Femur (tissue), 1 donor: Measurements from ENCODE around the gene PNLIP.

ENCODE experiments used
- DNase-seq: peaks from one replicate; pipeline ENCODE4 v3.0.0-alpha.2; 2017

The PNLIP gene

GRCh38 chr10:116587878-116588591 is 42.3 kb downstream of the PNLIP start:
- DNase-seq, result no peak

- DNase-seq, result no peak
Observed at GRCh38 chr10:116588995-116589394, 43.3 kb downstream of the PNLIP start.

DNA sequence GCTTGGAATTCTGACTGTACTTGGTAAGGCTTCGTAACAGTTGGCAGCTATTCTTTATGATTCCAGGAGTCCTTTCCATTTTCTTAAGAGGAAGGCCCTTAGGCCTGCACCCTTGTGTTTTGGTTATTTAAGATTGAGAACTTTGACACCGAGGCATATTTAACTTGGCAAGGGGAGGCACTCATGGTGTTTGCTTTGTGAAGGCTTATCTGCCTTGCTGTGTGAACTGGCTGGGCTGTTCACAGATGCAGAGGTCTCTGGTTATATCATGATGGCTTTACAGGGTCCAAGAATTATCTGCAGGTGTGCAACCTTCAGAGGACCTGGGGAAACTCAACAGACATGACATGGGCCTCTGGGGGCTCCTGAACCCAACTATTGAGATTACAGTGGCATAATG is 44.2 kb downstream of the PNLIP start:
- no peak for DNase-seq

- DNase-seq, result no peak
Observed at GRCh38 chr10:116590590-116591444, 45.1 kb downstream of the PNLIP start, which contains the start of gene PNLIPRP1. PNLIPRP1 (plus strand) TSS chr10:116590959; CDS start chr10:116591130, 171 bp downstream.

DNA sequence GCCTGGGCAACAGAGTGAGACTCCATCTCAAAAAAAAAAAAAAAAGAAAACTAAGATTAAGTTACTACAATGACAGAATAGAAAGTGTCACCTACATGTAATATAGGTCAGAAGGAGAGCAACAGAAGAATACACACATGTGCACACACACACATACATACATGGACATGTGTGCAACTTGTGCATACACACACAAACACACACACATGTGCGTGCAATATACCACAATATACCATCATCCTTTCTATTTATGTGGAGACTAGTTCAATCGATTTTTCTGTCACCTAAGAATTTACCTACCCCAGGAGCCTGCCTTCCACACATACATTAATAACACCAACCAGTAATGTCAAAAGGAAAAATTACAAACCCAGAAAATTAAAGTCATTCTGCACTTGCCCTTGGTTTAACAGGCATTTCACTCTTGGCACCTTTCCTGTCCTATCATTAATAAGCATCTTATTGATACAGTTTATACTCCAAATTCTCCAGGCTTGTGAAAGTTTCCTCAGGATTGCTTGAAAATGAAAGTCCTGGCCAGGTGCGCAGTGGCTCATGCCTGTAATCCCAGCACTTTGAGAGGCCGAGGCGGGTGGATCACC is 47.5 kb downstream of the PNLIP start:
- no peak for DNase-seq

- DNase-seq, result no peak
Observed at GRCh38 chr10:116594525-116595035, 48.8 kb downstream of the PNLIP start.

GRCh38 chr10:116596062-116596461 is 50.3 kb downstream of the PNLIP start:
- DNase-seq, result no peak

DNA sequence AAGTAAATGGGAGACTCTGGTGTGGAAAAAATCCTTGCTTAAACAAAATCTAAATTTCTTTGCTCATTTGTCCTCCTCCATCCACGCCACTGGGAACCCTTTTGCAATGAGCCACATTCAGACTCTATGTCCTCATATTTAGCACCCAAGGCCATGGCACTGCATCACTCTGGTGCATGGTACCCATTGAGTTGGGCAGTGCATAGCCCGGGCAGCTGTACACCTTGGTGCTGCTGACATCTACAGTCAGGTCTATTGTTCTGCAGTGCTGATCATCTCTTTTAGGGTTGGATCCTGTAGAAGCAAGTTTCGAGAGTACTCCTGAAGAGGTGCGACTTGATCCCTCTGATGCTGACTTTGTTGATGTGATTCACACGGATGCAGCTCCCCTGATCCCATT is 51.8 kb downstream of the PNLIP start:
- no peak for DNase-seq

DNA sequence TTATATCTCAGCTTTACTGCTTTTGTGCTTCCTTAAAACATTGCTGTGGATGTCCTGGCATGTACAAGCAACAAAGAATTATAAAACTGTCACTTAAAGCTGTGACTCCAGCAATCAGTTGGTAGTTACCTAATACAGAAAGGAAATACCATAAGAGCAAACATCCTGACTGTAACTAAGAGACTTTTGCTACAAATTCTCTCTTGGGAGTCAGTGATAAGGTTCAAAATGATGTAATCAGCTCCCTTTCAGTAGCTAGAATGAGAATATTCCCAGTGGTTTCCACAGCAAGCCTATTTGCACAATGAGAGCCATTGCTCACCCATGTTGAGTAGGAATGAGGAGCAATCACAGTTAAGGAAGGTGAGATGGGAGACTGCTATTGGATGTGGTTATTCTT is 52.6 kb downstream of the PNLIP start:
- DNase-seq, result no peak

GRCh38 chr10:116599991-116600390 is 54.3 kb downstream of the PNLIP start:
- DNase-seq, result no peak

- DNase-seq, result no peak
Observed at GRCh38 chr10:116602648-116603400, 57.1 kb downstream of the PNLIP start.

DNA sequence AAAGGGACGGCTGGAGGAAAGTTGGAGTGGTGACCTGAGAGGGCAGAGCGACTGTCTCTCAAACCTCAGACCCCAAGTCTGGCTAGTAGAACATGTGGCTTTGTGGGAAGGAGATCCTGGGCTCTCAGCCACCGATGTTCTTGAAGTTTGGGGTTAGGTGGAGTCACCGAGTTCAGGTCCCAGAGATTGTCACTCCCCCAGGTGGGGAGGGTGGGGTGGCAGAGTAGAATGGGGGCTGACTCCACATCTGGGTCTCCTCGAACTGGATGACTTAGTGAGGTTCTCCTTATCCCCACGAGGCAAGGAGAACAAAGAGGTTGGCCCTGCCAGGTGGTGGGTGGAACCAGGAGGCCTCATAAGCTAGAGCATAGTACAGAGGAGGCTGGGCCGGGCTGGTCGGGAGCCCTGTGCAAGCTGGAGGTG is 60.3 kb downstream of the PNLIP start:
- DNase-seq, result no peak

DNA sequence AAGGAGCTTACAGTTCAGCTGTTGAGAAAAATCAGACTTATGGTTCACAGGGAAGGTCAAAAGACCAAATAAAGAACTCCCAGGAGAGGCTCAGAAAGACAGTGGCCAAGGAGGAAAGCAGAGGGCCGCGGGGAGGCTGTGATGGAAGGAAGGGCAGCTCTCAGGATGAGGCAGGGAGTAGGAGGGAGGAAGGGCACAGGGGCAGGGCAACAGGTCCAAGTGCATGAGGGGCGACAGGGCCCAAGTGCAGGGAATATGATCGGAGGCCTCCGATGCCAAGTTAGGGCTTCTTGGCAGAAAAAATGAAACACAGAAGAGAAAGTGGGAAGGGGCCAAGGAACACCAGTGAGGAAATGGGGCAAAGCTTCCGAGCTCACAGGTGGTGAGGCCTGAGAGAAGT is 61.6 kb downstream of the PNLIP start:
- DNase-seq, result no peak

DNA sequence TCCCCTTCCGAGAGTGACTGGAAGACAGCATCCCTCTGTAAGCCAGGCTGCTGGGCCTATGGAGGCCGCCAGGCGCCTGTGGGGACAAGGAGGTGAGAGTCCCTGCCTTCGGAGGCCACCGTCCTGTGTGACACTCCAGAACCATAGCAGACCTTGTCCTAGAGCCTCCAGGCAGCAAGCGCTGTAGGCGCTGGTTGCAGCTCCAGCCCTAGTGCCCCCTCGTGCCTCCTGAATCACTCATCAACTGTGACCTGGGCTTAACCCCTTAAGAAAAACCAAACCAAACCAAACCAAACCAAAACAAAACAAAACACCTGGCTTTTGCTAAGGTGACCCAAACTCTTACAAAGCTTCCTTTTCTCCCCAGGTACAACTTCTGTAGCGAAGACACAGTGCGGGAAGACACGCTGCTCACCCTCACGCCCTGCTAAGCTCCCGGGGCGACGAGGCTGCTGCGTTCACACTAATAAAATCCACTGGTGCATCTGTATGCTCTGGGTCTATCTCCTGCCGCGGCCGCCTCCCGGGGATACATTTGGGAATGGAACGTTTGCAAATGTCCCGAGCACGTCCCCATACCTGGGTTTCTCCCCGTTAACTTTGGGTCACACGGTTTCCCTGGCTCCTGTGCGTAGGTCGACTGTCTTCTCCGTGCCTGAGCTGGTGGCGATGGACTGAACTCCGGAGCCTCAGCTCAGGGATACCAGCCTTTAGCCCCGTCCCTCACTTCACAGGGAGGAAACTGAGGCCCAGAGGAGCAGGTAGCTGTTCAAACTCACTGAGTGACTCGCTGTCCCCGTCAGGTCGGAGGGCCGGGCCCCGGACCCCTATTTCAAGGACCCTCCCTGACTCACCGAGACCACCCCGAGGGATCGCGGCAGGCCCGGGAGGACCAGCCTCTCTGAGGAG is 63.2 kb downstream of the PNLIP start:
- no peak for DNase-seq

DNA sequence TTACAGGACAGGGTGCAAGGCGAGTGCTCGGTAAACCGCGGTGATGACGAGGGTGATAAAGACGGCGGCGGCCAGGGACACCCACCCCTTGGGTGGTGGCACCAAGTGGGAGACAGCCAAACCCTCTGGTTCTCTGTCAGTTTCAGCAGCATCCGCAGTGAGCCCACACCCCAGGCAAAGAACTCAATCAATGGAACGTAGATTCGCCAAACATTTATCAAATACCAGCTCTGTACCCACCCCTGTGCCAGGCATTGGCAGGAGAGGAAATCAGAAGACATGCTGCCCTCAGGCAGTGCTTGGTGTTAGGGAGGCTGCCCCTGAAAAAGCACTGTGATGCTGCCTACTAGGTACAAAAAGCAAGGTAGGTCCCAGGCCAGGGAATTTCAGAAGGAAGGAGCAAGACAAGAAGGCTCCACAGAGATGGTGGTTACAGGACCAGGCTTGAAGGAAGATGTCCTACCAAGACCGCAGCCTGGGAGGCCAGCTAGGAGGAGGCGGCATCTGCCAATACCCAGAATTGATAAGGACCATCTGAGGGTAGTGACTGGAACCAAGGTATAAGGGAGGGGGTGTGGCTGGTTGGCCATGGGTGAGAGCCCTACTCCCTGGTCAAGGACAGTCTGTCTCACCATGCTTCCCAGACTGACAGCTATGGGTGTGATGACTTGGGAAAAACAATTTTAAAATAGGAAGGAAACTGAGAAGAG is 64.9 kb downstream of the PNLIP start:
- no peak for DNase-seq

GRCh38 chr10:116611153-116611545 is 65.4 kb downstream of the PNLIP start:
- no peak for DNase-seq

GRCh38 chr10:116612107-116612769 is 66.5 kb downstream of the PNLIP start:
- no peak for DNase-seq

DNA sequence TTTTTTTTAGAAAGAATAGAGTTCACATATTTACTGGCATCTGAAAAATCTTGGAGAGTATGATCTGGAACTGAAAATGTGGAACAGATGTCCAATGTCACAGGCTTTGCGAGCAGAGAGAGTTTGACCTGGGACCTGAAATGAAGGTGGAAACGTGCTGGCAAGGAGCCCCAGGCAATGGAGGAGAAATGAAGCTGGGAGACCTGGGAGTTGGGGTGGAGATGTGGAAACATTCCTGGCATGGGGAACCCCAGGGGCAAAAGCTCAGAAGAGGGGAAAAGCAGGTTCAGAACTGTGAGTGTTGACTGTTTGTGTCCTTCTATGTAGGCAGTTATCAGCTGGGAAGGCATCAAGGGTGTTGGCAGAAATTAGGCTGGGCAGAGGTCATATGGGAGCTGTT is 67.7 kb downstream of the PNLIP start:
- DNase-seq, result no peak

DNA sequence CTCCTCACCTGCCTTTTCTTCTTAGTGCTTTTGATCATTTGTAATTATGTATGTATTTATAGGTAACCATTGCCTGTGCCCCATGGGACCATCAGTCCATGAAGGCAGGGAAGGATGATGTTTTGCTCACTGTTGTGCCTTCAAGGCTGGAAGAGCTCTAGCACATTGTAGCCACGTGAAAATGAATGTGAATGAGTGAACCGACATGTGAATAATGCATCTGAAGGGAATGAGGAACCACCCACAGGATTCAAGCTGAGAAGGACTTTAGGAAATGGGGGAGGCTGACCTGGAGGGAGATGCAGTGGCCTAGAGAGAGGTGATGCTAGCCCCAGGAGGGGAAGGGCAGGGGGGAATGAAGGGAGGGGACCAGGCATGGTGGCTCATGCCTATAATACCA is 69.1 kb downstream of the PNLIP start:
- DNase-seq, result no peak

DNA sequence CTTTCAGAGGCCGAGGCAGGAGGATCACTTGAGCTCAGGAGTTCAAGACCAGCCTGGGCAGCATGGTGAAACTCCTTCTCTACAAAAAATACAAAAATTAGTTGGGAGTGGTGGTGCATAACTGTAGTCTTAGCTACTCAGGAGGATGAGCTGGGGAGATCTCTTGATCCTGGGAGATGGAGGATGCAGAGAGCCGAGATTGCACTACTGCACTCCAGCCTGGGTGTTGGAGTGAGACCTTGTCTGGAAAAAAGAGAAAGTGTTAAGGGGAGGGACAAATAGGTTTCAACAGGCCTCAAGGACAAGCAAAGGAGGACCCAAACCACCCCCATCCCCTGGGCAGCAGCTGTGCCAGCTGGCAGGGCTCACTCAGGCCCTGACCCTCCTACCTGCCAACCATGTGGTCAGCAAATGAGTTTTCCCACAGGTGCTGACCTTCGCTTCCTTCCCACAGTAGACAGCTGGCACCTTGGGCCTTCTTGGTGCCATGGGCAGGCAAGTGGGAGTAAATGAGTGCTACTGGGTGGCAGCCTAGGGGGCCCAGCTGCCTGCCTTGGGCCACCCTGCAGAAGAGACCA is 69.6 kb downstream of the PNLIP start:
- DNase-seq, result no peak
